Activated CD8-positive, alpha-beta memory T cell treated with anti-CD3 and anti-CD28 coated beads for 36 hours (primary cell): Measurements from ENCODE around the gene SH3BP5. TPM values are rescaled to one million over a fixed set of nuclear protein-coding genes. Genes with fewer than 3 reads are reported as not detected.
"Not testable (repeated sequence)": the region's sequence is repeated elsewhere in the genome, so short reads cannot be mapped to it uniquely, and the experiment has no call there.

Experiments used
- CTCF ChIA-PET: fragments of 350-600 bp; sonication (Branson Sonifier 250); formaldehyde crosslinking; loops from one replicate; lab custom pipeline; 2021; ENCODE audit warnings: antibody characterized with exemption; lab: Charles Lee
- POLR2A ChIA-PET: fragments of 350-600 bp; sonication (Branson Sonifier 250); formaldehyde crosslinking; loops from one replicate; lab custom pipeline; 2021; ENCODE audit warnings: antibody characterized with exemption; lab: Charles Lee
- total RNA-seq, 2 experiments: library from RNA; stranded (reverse); gene quantifications; one replicate each; pipeline ENCODE4 v1.2.3, GENCODE V29; 2021

Gene SH3BP5
- total RNA-seq: 1 to 10 TPM; 8.5 to 8.6 TPM

GRCh38 chr3:15332405-15333098, at the start of gene SH3BP5:
Gene SH3BP5 (minus strand): TSS chr3:15332586. CDS start chr3:15332408, 178 bp downstream.
- POLR2A ChIA-PET: interaction anchor here (0.6 to 1.9 kb wide), 5 partner anchors 13 to 64 kb away, joined by 3 to 7 read pairs (median 3); no protein-coding TSS in a partner anchor
- CTCF ChIA-PET: interaction anchor here (0.7 to 8.6 kb wide), 22 partner anchors 9 to 223 kb away, joined by 3 to 102 read pairs (median 4); no protein-coding TSS in a partner anchor

GRCh38 chr3:15380980-15381890, 48.8 kb upstream of the SH3BP5 start:
- ChIA-PET CTCF (interaction anchor here (0.7 to 2.6 kb wide), 4 partner anchors 53 to 115 kb away, joined by 3 to 38 read pairs (median 4); no protein-coding TSS in a partner anchor), POLR2A (no interaction called here)

GRCh38 chr3:15377961-15378791, 45.8 kb upstream of the SH3BP5 start:
- POLR2A ChIA-PET: no interaction called here
- CTCF ChIA-PET: interaction anchor here (0.6 to 2.6 kb wide), 8 partner anchors 15 to 112 kb away, joined by 3 to 38 read pairs (median 4); partner anchors contain the start of gene SH3BP5

GRCh38 chr3:15375461-15376000, 43.1 kb upstream of the SH3BP5 start:
- ChIA-PET POLR2A (no interaction called here), CTCF (interaction anchor here (0.8 kb wide), 1 partner anchor 108 kb away, joined by 3 read pairs; no protein-coding TSS in a partner anchor)

GRCh38 chr3:15372918-15373317, 40.5 kb upstream of the SH3BP5 start:
- ChIA-PET POLR2A (no interaction called here), CTCF (no interaction called here)

GRCh38 chr3:15368561-15369135, 36.3 kb upstream of the SH3BP5 start:
- ChIA-PET CTCF (no interaction called here), POLR2A (no interaction called here)

GRCh38 chr3:15367059-15367458, 34.7 kb upstream of the SH3BP5 start:
- POLR2A ChIA-PET: interaction anchor here (0.7 kb wide), 1 partner anchor 84 kb away, joined by 3 read pairs; no protein-coding TSS in a partner anchor

GRCh38 chr3:15364078-15364477, 31.7 kb upstream of the SH3BP5 start:
- POLR2A ChIA-PET, CTCF ChIA-PET: not testable (repeated sequence)

More at GRCh38 chr3:15367059-15367458, 34.7 kb upstream of the SH3BP5 start:
- CTCF ChIA-PET: interaction anchor here (1.3 kb wide), 1 partner anchor 99 kb away, joined by 5 read pairs; no protein-coding TSS in a partner anchor

GRCh38 chr3:15361494-15362214, 29.3 kb upstream of the SH3BP5 start:
- ChIA-PET POLR2A (interaction anchor here (1.0 to 1.7 kb wide), 8 partner anchors 29 to 94 kb away, joined by 3 to 16 read pairs (median 6); partner anchors contain the start of gene SH3BP5), CTCF (interaction anchor here (0.9 to 2.1 kb wide), 8 partner anchors 29 to 92 kb away, joined by 3 to 21 read pairs (median 5); partner anchors contain the start of gene SH3BP5)

GRCh38 chr3:15360788-15361493, 28.6 kb upstream of the SH3BP5 start:
- CTCF ChIA-PET: interaction anchor here (0.9 to 2.1 kb wide), 7 partner anchors 28 to 91 kb away, joined by 3 to 21 read pairs (median 6); partner anchors contain the start of gene SH3BP5
- POLR2A ChIA-PET: interaction anchor here (1.1 to 1.7 kb wide), 7 partner anchors 28 to 93 kb away, joined by 3 to 16 read pairs (median 7); partner anchors contain the start of gene SH3BP5

- ChIA-PET CTCF (interaction anchor here (0.8 to 2.9 kb wide), 2 partner anchors 26 to 92 kb away, joined by 5 to 10 read pairs; partner anchors contain the start of gene SH3BP5), POLR2A (no interaction called here)
Measured at GRCh38 chr3:15359677-15360397, 27.5 kb upstream of the SH3BP5 start.

GRCh38 chr3:15356651-15357061, 24.3 kb upstream of the SH3BP5 start:
- ChIA-PET POLR2A (interaction anchor here (0.7 kb wide), 1 partner anchor 19 kb away, joined by 4 read pairs; no protein-coding TSS in a partner anchor), CTCF (interaction anchor here (0.7 to 1.8 kb wide), 2 partner anchors 50 to 89 kb away, joined by 3 to 6 read pairs; no protein-coding TSS in a partner anchor)

- ChIA-PET CTCF (interaction anchor here (1.5 to 1.8 kb wide), 2 partner anchors 21 to 88 kb away, joined by 3 to 6 read pairs; no protein-coding TSS in a partner anchor), POLR2A (interaction anchor here (0.7 kb wide), 1 partner anchor 19 kb away, joined by 4 read pairs; no protein-coding TSS in a partner anchor)
Measured at GRCh38 chr3:15356176-15356575, 23.8 kb upstream of the SH3BP5 start.

- POLR2A ChIA-PET: no interaction called here
- CTCF ChIA-PET: interaction anchor here (0.7 to 1.8 kb wide), 3 partner anchors 13 to 87 kb away, joined by 3 to 6 read pairs (median 3); no protein-coding TSS in a partner anchor
Measured at GRCh38 chr3:15355086-15355485, 22.7 kb upstream of the SH3BP5 start.

GRCh38 chr3:15354485-15354884, 22.1 kb upstream of the SH3BP5 start:
- CTCF ChIA-PET: interaction anchor here (0.8 kb wide), 1 partner anchor 22 kb away, joined by 3 read pairs; the partner anchor contains the start of gene SH3BP5
- POLR2A ChIA-PET: no interaction called here
